Adrenal gland (tissue), 5 donors: ENCODE results near the gene PARD3B.

Experiments used
- CTCF ChIP-seq, 6 experiments: fragments of 450-650 bp in 4 of 6; fragments of 200-600 bp in 2 of 6; sonication (generic) in 1 of 6; IDR thresholded peaks; 1 replicate in 5 of 6; 2 replicates in 1 of 6; pipeline versions ENCODE4 v1.5.1 to v1.8.0; 2016 to 2021; ENCODE audit warnings: antibody characterized with exemption in 6 of 6, mild to moderate bottlenecking in 2 of 6, moderate library complexity in 1 of 6
- POLR2A ChIP-seq, 2 donors: fragments of 450-650 bp; IDR thresholded peaks; one replicate each; pipeline ENCODE4 v1.6.1; 2017; ENCODE audit warnings: antibody characterized with exemption in 2 of 2, mild to moderate bottlenecking in 2 of 2, moderate library complexity in 1 of 2
- donor health status: DM: no; HTN: no; CAD: no.

- TF ChIP-seq CTCF (IDR thresholded peaks at IDR 0.05) (no peak), POLR2A (IDR thresholded peaks at IDR 0.05) (no peak)
Measured at GRCh38 chr2:205261516-205262020, 716.3 kb downstream of the PARD3B start.
